ENCODE results near the gene EDA2R. TPM values are rescaled to one million over a fixed set of nuclear protein-coding genes. Genes with fewer than 3 reads are reported as not detected.

The EDA2R gene
- total RNA-seq, 1 donor from 2014 or later: 0.27 TPM

GRCh38 chrX:66635360-66635759 lies 3.5 kb downstream of the EDA2R start:
- Mint-ChIP-seq H3K4me1 (peaks cover 12% of the 10 kb centered on the region), H3K9me3 (no peaks in the 10 kb centered on the region), H3K27ac (no peak overlapping the region), H3K4me3 (no peak overlapping the region), H3K36me3 (ENCODE audit: low read depth) (no peaks in the 10 kb centered on the region), H3K27me3 (no peaks in the 10 kb centered on the region)
- no peak for TF ChIP-seq CTCF (IDR thresholded peaks at IDR 0.05)
- POLR2A ChIA-PET: no interaction called here
- ATAC-seq (ENCODE audit: low read depth) (no peak), DNase-seq (no peak)
- CTCF ChIA-PET: no interaction called here
- intact Hi-C loops (cut with micrococcal nuclease): no loop called here

GRCh38 chrX:66634272-66634671 lies 4.6 kb downstream of the EDA2R start:
- CTCF ChIA-PET: no interaction called here
- Mint-ChIP-seq H3K4me1 (peaks cover 7% of the 10 kb centered on the region), H3K27me3 (no peaks in the 10 kb centered on the region), H3K9me3 (no peaks in the 10 kb centered on the region), H3K36me3 (ENCODE audit: low read depth) (no peaks in the 10 kb centered on the region), H3K4me3 (no peak overlapping the region), H3K27ac (no peak overlapping the region)
- TF ChIP-seq CTCF (IDR thresholded peaks at IDR 0.05): no peak
- intact Hi-C loops (cut with micrococcal nuclease): no loop called here
- ATAC-seq (ENCODE audit: low read depth) (no peak), DNase-seq (no peak)
- POLR2A ChIA-PET: no interaction called here

- CTCF ChIA-PET: no interaction called here
- peaks cover 4% of the 10 kb centered on the region for H3K4me1 Mint-ChIP-seq
- no peaks in the 10 kb centered on the region for H3K36me3 Mint-ChIP-seq (ENCODE audit: low read depth)
- DNase-seq: no peak
- intact Hi-C loops (cut with micrococcal nuclease): no loop called here
- no peaks in the 10 kb centered on the region for H3K27me3 Mint-ChIP-seq
- ATAC-seq (ENCODE audit: low read depth): no peak
- no peak overlapping the region for H3K4me3 Mint-ChIP-seq
- no peaks in the 10 kb centered on the region for H3K9me3 Mint-ChIP-seq
- POLR2A ChIA-PET: no interaction called here
- no peak for TF ChIP-seq CTCF (IDR thresholded peaks at IDR 0.05)
- H3K27ac Mint-ChIP-seq: no peak overlapping the region
Measured at GRCh38 chrX:66633541-66633940, 5.3 kb downstream of the EDA2R start.

GRCh38 chrX:66632981-66633380 lies 5.9 kb downstream of the EDA2R start:
- Mint-ChIP-seq H3K27ac (no peak overlapping the region), H3K4me1 (no peaks in the 10 kb centered on the region), H3K36me3 (ENCODE audit: low read depth) (no peaks in the 10 kb centered on the region), H3K9me3 (no peaks in the 10 kb centered on the region), H3K4me3 (no peak overlapping the region), H3K27me3 (no peaks in the 10 kb centered on the region)
- ATAC-seq (ENCODE audit: low read depth) (no peak), DNase-seq (no peak)
- ChIA-PET CTCF (no interaction called here), POLR2A (no interaction called here)
- TF ChIP-seq CTCF (IDR thresholded peaks at IDR 0.05): no peak
- intact Hi-C loops (cut with micrococcal nuclease): no loop called here

- POLR2A ChIA-PET: no interaction called here
- ATAC-seq (ENCODE audit: low read depth): no peak
Measured at GRCh38 chrX:66632473-66632872, 6.4 kb downstream of the EDA2R start.

More at GRCh38 chrX:66632473-66632872, 6.4 kb downstream of the EDA2R start:
- H3K4me1 Mint-ChIP-seq: no peaks in the 10 kb centered on the region
- no peak overlapping the region for H3K4me3 Mint-ChIP-seq
- H3K36me3 Mint-ChIP-seq (ENCODE audit: low read depth): no peaks in the 10 kb centered on the region
- DNase-seq: no peak
- H3K9me3 Mint-ChIP-seq: no peaks in the 10 kb centered on the region
- intact Hi-C loops (cut with micrococcal nuclease): no loop called here
- TF ChIP-seq CTCF (IDR thresholded peaks at IDR 0.05): no peak
- H3K27ac Mint-ChIP-seq: no peak overlapping the region
- CTCF ChIA-PET: no interaction called here
- H3K27me3 Mint-ChIP-seq: no peaks in the 10 kb centered on the region
